K562 (cell line): ENCODE data around the gene SPATS1. TPM values are rescaled to one million over a fixed set of nuclear protein-coding genes. Genes with fewer than 3 reads are reported as not detected.

Experiments
- AFF4 ChIP-seq: sonication (generic); formaldehyde crosslinking; IDR thresholded peaks from 2 replicates; pipeline ENCODE4 v1.8.0; 2023; ENCODE audit warnings: mild to moderate bottlenecking, missing genetic modification reagents
- CTCF ChIP-seq, 3 experiments: IDR thresholded peaks in 2 of 3; conservative IDR thresholded peaks in 1 of 3; 2 replicates each; pipeline ENCODE4 v1.5.1; 2011 to 2012; ENCODE audit warnings: low read length in 3 of 3, mild to moderate bottlenecking in 3 of 3, control low read depth in 2 of 3, improper control_type of control experiment in 1 of 3, inconsistent platforms in 1 of 3, low read depth in 1 of 3, mixed read lengths in 1 of 3, moderate library complexity in 1 of 3; ENCODE audit not compliant: insufficient read depth in 2 of 3
- HNRNPUL1 ChIP-seq: fragments of 200-400 bp; formaldehyde crosslinking; IDR thresholded peaks from 2 replicates; pipeline ENCODE4 v1.6.1; 2017; ENCODE audit warnings: low read length
- PHTF2 ChIP-seq: fragments of 250-450 bp; sonication (Bioruptor Pico); IDR thresholded peaks from 2 replicates; pipeline ENCODE4 v1.5.0; 2021; ENCODE audit warnings: mild to moderate bottlenecking
- POLR2B ChIP-seq: fragments of 450-650 bp; IDR thresholded peaks from 2 replicates; pipeline ENCODE4 v1.6.1; 2018; ENCODE audit warnings: low read depth; ENCODE audit not compliant: partially characterized antibody
- PRMT5 ChIP-seq: sonication (generic); formaldehyde crosslinking; IDR thresholded peaks from 2 replicates; pipeline ENCODE4 v1.5.0; 2020; ENCODE audit warnings: missing genetic modification reagents
- SUPT5H ChIP-seq: fragments of 450-650 bp; IDR thresholded peaks from 2 replicates; pipeline ENCODE4 v1.6.1; 2016
- TCF15 ChIP-seq: fragments of 250-450 bp; sonication (Bioruptor Pico); IDR thresholded peaks from 2 replicates; pipeline ENCODE4 v1.8.0; 2022; ENCODE audit warnings: moderate library complexity, mild to moderate bottlenecking, inconsistent platforms
- ZBTB43 ChIP-seq: sonication (generic); formaldehyde crosslinking; IDR thresholded peaks from 2 replicates; pipeline ENCODE4 v1.8.0; 2023; ENCODE audit warnings: mild to moderate bottlenecking, missing genetic modification reagents
- ZFP1 ChIP-seq: fragments of 450-650 bp; formaldehyde crosslinking; IDR thresholded peaks from 2 replicates; pipeline ENCODE4 v1.4.0; 2020; ENCODE audit warnings: mild to moderate bottlenecking, mixed read lengths
- ZNF121 ChIP-seq: sonication (generic); formaldehyde crosslinking; conservative IDR thresholded peaks from 2 replicates; pipeline ENCODE4 v1.8.0; 2022; ENCODE audit warnings: missing genetic modification reagents
- polyA plus RNA-seq, 8 experiments: library from polyadenylated mRNA; depleted of rRNA in 4 of 8; stranded (reverse) in 5 of 8; unstranded in 3 of 8; fragments of >200 nt; fragmentation: Nextera tagmentation in 2 of 8; fragmentation: Illumina TruSeq in 1 of 8; extraction: Ambion mirVana in 2 of 8; extraction: Trizol in 1 of 8; gene quantifications; 2 replicates each; pipeline versions ENCODE4 v1.2.1 to v1.2.3, GENCODE V29; 2011 to 2014; ENCODE audit warnings: inconsistent platforms in 1 of 8, missing spikeins in 1 of 8
- total RNA-seq, 7 experiments: library from RNA; depleted of rRNA in 6 of 7; stranded (reverse); fragments of >200 nt in 6 of 7; fragmentation: Illumina TruSeq in 2 of 7; extraction: Trizol in 2 of 7; gene quantifications; 2 replicates each; pipeline versions ENCODE4 v1.2.1 to v1.2.3, GENCODE V29; 2011 to 2021; ENCODE audit warnings: low replicate concordance in 1 of 7

SPATS1 gene
- total and polyA plus RNA-seq, 9 of the 15 experiments (the other 6 are each of a cell fraction or from before 2014, with no cell fraction given) = not detected

GRCh38 chr6:44298055-44298803 is 44.2 kb upstream of the SPATS1 start (continued):
- TF ChIP-seq ZBTB43 (no peak), ZNF121 (peak; percentile 93), ZFP1 (CRISPR knock-in tag) (no peak), HNRNPUL1 (no peak), CTCF (IDR thresholded peaks at IDR 0.05 in 2 of 3, conservative IDR thresholded peaks at IDR 0.05 in 1 of 3; ENCODE audit: insufficient read depth in 2 of 3, low read depth in 1 of 3, low read length in 3 of 3) (0 out of 6 replicates have a peak, but pooled peaks of 1 of the 3 experiments have one; percentile 1), PHTF2 (no peak), SUPT5H (peak; percentile 30; the same call in 1 of the 2 replicates), POLR2B (peak; percentile 20), PRMT5 (no peak), AFF4 (no peak), TCF15 (CRISPR knock-in tag) (no peak)
- TF ChIP-seq, all 486 proteins: peak for 7
